ENCODE results near the gene DYRK4. TPM values are rescaled to one million over a fixed set of nuclear protein-coding genes. Genes with fewer than 3 reads are reported as not detected.

The DYRK4 gene
- total and polyA plus RNA-seq, 2 of the 13 experiments (the other 11 are each of a cell fraction or from before 2014, with no cell fraction given): 29.4 to 40.2 TPM

DNA sequence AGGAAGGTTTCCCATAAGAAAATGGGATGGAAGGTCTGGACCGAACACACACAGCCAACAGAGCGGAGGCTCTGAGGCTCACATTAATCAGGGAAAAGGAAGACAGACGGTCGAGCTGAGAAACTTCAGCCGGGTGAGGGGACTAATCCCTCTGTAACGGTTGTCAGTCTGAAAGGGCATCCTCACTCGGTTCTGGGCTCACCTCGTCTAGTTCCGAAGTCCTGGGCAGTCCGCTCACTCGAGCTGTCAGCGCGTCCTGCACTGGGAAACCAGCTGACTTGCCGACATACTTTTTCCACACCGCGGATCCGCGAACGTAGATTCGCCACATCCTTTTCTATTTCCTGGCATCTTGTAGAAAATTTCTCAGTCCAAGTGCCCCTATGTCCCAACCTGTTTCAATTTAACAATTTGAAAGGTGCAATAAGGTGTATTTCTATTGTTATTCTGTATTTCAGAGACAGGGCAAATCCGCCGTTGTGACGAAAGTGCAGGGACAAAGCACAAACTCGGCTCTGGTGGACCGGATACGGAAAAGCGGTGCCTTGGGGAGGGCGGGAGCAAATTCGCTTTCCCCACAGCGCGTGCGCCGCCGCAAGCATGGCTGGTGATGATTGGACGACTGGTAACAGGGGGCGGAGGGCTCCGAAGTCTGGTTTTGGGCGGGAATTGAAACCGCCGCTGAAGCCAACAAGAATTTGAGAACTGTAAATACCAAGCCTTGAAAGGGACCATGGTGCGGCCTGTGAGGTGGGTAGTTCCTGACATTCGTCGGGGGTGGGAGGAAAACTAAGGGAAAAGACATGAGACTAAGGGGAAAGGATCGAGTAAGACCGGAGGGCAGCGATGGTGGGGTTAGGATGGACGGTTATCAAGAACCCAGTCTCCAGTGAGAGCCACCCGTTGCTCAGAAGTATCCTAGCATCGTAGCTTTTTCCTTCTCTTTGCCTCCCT is 23.5 kb upstream of the DYRK4 start, which contains the start of gene RAD51AP1 (continued):
- TF ChIP-seq, protein P1, sequence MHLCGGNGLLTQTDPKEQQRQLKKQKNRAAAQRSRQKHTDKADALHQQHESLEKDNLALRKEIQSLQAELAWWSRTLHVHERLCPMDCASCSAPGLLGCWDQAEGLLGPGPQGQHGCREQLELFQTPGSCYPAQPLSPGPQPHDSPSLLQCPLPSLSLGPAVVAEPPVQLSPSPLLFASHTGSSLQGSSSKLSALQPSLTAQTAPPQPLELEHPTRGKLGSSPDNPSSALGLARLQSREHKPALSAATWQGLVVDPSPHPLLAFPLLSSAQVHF (CRISPR knock-in tag; IDR thresholded peaks at IDR 0.05): no peak
- TF ChIP-seq FOXK2 (IDR thresholded peaks at IDR 0.05) (peak; percentile 71; the same call in 1 of the 2 replicates), HES4 (CRISPR knock-in tag; IDR thresholded peaks at IDR 0.05; ENCODE audit: borderline replicate concordance) (no peak), ZIK1 (CRISPR knock-in tag; IDR thresholded peaks at IDR 0.05; ENCODE audit: borderline replicate concordance, low read depth) (no peak), ZMYM2 (CRISPR knock-in tag; IDR thresholded peaks at IDR 0.05) (no peak), NR2F2 (IDR thresholded peaks at IDR 0.05; ENCODE audit: borderline replicate concordance, low read depth) (no peak), ZNF343 (CRISPR knock-in tag; IDR thresholded peaks at IDR 0.05) (peak; percentile 52; the same call in 1 of the 2 replicates), SALL1 (CRISPR knock-in tag; IDR thresholded peaks at IDR 0.05) (no peak; the same call in 1 of the 2 replicates), ZNF30 (CRISPR knock-in tag; IDR thresholded peaks at IDR 0.05) (no peak), ZNF446 (CRISPR knock-in tag; IDR thresholded peaks at IDR 0.05) (no peak), ZFP62 (CRISPR knock-in tag; IDR thresholded peaks at IDR 0.05) (no peak), SAP130 (CRISPR knock-in tag; IDR thresholded peaks at IDR 0.05; ENCODE audit: low read depth) (peak; percentile 97), ZBTB3 (CRISPR knock-in tag; IDR thresholded peaks at IDR 0.05; ENCODE audit: borderline replicate concordance, low read depth) (no peak), SAFB2 (CRISPR knock-in tag; IDR thresholded peaks at IDR 0.05; ENCODE audit: borderline replicate concordance, low read depth) (no peak; the same call in 1 of the 2 replicates), SRSF4 (IDR thresholded peaks at IDR 0.05; ENCODE audit: low read depth, low read length, poor library complexity, severe bottlenecking) (no peak), ZNF660 (CRISPR knock-in tag; IDR thresholded peaks at IDR 0.05; ENCODE audit: borderline replicate concordance, low read depth) (no peak), ZNF264 (CRISPR knock-in tag; IDR thresholded peaks at IDR 0.05) (0 out of 2 replicates have a peak, but pooled peaks have one; percentile 6), STAT5B (CRISPR knock-in tag; IDR thresholded peaks at IDR 0.05) (no peak), NFE2L1 (CRISPR knock-in tag; IDR thresholded peaks at IDR 0.05; ENCODE audit: borderline replicate concordance) (no peak), ZSCAN9 (CRISPR knock-in tag; IDR thresholded peaks at IDR 0.05; ENCODE audit: borderline replicate concordance) (peak; percentile 62; the same call in 1 of the 2 replicates), RELA (CRISPR knock-in tag; IDR thresholded peaks at IDR 0.05) (no peak), EED (CRISPR knock-in tag; IDR thresholded peaks at IDR 0.05) (no peak), ZNF138 (CRISPR knock-in tag; IDR thresholded peaks at IDR 0.05; ENCODE audit: low read depth) (peak; percentile 66; the same call in 1 of the 2 replicates), TMF1 (CRISPR knock-in tag; IDR thresholded peaks at IDR 0.05; ENCODE audit: low read depth) (no peak)
- TF ChIP-seq, protein P2, sequence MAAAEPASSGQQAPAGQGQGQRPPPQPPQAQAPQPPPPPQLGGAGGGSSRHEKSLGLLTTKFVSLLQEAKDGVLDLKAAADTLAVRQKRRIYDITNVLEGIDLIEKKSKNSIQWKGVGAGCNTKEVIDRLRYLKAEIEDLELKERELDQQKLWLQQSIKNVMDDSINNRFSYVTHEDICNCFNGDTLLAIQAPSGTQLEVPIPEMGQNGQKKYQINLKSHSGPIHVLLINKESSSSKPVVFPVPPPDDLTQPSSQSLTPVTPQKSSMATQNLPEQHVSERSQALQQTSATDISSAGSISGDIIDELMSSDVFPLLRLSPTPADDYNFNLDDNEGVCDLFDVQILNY (CRISPR knock-in tag; conservative IDR thresholded peaks at IDR 0.05): peak; percentile 88
- TF ChIP-seq, protein P3, sequence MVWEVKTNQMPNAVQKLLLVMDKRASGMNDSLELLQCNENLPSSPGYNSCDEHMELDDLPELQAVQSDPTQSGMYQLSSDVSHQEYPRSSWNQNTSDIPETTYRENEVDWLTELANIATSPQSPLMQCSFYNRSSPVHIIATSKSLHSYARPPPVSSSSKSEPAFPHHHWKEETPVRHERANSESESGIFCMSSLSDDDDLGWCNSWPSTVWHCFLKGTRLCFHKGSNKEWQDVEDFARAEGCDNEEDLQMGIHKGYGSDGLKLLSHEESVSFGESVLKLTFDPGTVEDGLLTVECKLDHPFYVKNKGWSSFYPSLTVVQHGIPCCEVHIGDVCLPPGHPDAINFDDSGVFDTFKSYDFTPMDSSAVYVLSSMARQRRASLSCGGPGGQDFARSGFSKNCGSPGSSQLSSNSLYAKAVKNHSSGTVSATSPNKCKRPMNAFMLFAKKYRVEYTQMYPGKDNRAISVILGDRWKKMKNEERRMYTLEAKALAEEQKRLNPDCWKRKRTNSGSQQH (CRISPR knock-in tag; IDR thresholded peaks at IDR 0.05; ENCODE audit: low read depth): peak; percentile 77; the same call in 1 of the 2 replicates
- TF ChIP-seq, protein P4, sequence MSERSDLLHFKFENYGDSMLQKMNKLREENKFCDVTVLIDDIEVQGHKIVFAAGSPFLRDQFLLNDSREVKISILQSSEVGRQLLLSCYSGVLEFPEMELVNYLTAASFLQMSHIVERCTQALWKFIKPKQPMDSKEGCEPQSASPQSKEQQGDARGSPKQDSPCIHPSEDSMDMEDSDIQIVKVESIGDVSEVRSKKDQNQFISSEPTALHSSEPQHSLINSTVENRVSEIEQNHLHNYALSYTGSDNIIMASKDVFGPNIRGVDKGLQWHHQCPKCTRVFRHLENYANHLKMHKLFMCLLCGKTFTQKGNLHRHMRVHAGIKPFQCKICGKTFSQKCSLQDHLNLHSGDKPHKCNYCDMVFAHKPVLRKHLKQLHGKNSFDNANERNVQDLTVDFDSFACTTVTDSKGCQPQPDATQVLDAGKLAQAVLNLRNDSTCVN (CRISPR knock-in tag; IDR thresholded peaks at IDR 0.05; ENCODE audit: borderline replicate concordance): no peak
